ENCODE data around the gene CLEC2D.

The CLEC2D gene

GRCh38 chr12:9745199-9745598 is 75.7 kb downstream of the CLEC2D start:
- no peaks in the 10 kb centered on the region for H3K27me3 ChIP-seq (ENCODE audit: control insufficient read depth, insufficient read depth, low read length)
- H3K9ac ChIP-seq (ENCODE audit: low read depth, low read length): no peak overlapping the region
- H3K9me3 ChIP-seq (ENCODE audit: control insufficient read depth, insufficient read depth, low read length): no peaks in the 10 kb centered on the region
- no peak overlapping the region for H3K4me3 ChIP-seq (ENCODE audit: low read depth, low read length)
- H3K36me3 ChIP-seq (ENCODE audit: control insufficient read depth, insufficient read depth, low read length): no peaks in the 10 kb centered on the region
- H3K4me1 ChIP-seq (ENCODE audit: control insufficient read depth, insufficient read depth, low read length): 0 out of 2 replicates have a peak, but pooled peaks cover 5% of the 10 kb centered on the region
- no peak overlapping the region for H3K27ac ChIP-seq (ENCODE audit: low read depth, low read length)

Data from HUES48 (cell line).